NT2/D1 (cell line): Measurements from ENCODE around the gene RNH1.

Experiments
- SUZ12 ChIP-seq: IDR thresholded peaks from 2 replicates; pipeline ENCODE4 v1.6.1; 2011; ENCODE audit not compliant: insufficient read length, insufficient read depth; ENCODE audit errors: extremely low read depth
- YY1 ChIP-seq: IDR thresholded peaks from 2 replicates; pipeline ENCODE4 v1.6.1; 2011; ENCODE audit not compliant: insufficient read length, insufficient read depth

- TF ChIP-seq SUZ12 (no peak), YY1 (no peak)
Measured at GRCh38 chr11:502288-503178, 4.5 kb downstream of the RNH1 start.
